Endothelial cell (in vitro differentiated cells): ENCODE measurements around the gene MRPL43. TPM values are rescaled to one million over a fixed set of nuclear protein-coding genes. Genes with fewer than 3 reads are reported as not detected.

Source experiments
- DNase-seq: peaks from one replicate; pipeline ENCODE4 v3.0.0; 2021; ENCODE audit warnings: low spot score
- H3K27ac Mint-ChIP-seq: one replicate; pipeline ENCODE4 v1.8.0; 2021; ENCODE audit warnings: mixed read lengths, inconsistent platforms; ENCODE audit not compliant: unreplicated experiment
- H3K27me3 Mint-ChIP-seq: one replicate; pipeline ENCODE4 v1.8.0; 2021; ENCODE audit warnings: mild to moderate bottlenecking, moderate library complexity, mixed read lengths, inconsistent platforms; ENCODE audit not compliant: unreplicated experiment
- H3K36me3 Mint-ChIP-seq: one replicate; pipeline ENCODE4 v1.8.0; 2021; ENCODE audit warnings: mild to moderate bottlenecking, low read depth, mixed read lengths, inconsistent platforms; ENCODE audit not compliant: unreplicated experiment
- H3K4me1 Mint-ChIP-seq: one replicate; pipeline ENCODE4 v1.8.0; 2021; ENCODE audit warnings: mild to moderate bottlenecking, mixed read lengths, inconsistent platforms; ENCODE audit not compliant: unreplicated experiment
- H3K4me3 Mint-ChIP-seq: one replicate; pipeline ENCODE4 v1.8.0; 2021; ENCODE audit warnings: mild to moderate bottlenecking, mixed read lengths, inconsistent platforms; ENCODE audit not compliant: unreplicated experiment
- H3K9me3 Mint-ChIP-seq: one replicate; pipeline ENCODE4 v1.8.0; 2021; ENCODE audit warnings: mixed read lengths, inconsistent platforms; ENCODE audit not compliant: unreplicated experiment
- total RNA-seq: library from RNA; stranded (reverse); fragmentation: NEBNext Ultra II Directional; extraction: Animal tissue kit (Norgen Biotek cat#: 25700); gene quantifications from one replicate; pipeline ENCODE4 v1.2.1, GENCODE V29; 2021; ENCODE audit not compliant: unreplicated experiment
- TF ChIP-seq, protein P1 (sequence below): fragments of 200-600 bp; sonication (generic); IDR thresholded peaks from one replicate; pipeline ENCODE4 v1.5.0; 2021; ENCODE audit warnings: antibody characterized with exemption; ENCODE audit not compliant: unreplicated experiment

Gene MRPL43
- total RNA-seq, 1 donor from 2014 or later, result 51.8 TPM

DNA sequence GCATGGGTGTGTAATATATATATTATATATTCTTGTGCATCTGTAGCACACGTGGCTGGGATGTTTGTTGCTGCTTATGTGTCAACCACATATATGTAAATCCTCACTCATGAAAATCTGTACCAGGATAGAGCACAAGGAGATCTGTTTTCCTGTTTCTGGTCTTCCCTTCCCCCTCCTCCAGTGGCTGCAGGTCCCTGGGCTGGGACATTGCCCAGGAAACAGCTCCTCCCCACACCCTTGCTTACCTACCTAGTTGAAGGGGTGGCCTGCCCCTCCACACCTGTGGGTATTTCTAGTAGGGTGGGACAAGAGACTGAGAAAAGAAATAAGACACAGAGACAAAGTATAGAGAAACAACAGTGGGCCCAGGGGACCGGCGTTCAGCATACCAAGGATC lies 46.0 kb upstream of the MRPL43 start:
- Mint-ChIP-seq H3K27ac (no peak overlapping the region), H3K9me3 (no peaks in the 10 kb centered on the region), H3K27me3 (peaks cover 21% of the 10 kb centered on the region), H3K4me3 (peak overlapping the region; percentile 60), H3K4me1 (peaks cover 29% of the 10 kb centered on the region), H3K36me3 (peaks cover 23% of the 10 kb centered on the region)
- TF ChIP-seq, protein P1, sequence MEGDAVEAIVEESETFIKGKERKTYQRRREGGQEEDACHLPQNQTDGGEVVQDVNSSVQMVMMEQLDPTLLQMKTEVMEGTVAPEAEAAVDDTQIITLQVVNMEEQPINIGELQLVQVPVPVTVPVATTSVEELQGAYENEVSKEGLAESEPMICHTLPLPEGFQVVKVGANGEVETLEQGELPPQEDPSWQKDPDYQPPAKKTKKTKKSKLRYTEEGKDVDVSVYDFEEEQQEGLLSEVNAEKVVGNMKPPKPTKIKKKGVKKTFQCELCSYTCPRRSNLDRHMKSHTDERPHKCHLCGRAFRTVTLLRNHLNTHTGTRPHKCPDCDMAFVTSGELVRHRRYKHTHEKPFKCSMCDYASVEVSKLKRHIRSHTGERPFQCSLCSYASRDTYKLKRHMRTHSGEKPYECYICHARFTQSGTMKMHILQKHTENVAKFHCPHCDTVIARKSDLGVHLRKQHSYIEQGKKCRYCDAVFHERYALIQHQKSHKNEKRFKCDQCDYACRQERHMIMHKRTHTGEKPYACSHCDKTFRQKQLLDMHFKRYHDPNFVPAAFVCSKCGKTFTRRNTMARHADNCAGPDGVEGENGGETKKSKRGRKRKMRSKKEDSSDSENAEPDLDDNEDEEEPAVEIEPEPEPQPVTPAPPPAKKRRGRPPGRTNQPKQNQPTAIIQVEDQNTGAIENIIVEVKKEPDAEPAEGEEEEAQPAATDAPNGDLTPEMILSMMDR, result no peak
- no peak for DNase-seq

DNA sequence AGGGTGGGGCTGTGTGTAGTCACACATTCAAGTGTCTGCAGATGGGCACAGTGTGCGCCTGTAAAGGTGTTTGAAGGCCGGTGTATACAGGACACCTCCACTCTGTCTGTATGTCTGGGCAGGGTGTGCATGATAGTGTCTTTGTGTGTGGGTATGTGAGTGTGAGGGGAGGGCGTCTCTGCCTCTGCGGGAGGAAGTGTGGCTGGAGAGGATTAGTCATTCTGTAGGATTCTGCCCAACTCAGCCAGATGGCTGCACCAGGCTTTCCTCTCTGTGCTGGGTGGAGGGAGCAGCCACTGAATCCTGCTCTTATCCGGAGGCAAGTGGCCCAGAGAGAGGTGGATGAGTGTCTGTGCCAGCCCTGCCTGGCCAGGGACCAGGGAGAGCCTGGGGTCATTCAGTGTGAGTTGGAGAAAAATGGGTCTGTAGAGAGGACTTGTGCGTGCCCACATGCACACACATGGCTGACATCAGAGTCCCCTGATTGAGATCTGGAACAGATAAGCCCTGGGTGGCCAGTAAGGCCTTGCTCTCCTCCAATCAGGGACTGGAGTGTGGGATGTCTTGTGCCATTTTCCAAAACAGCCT lies 45.4 kb upstream of the MRPL43 start:
- H3K27ac Mint-ChIP-seq, result peak overlapping the region; percentile 65

DNA sequence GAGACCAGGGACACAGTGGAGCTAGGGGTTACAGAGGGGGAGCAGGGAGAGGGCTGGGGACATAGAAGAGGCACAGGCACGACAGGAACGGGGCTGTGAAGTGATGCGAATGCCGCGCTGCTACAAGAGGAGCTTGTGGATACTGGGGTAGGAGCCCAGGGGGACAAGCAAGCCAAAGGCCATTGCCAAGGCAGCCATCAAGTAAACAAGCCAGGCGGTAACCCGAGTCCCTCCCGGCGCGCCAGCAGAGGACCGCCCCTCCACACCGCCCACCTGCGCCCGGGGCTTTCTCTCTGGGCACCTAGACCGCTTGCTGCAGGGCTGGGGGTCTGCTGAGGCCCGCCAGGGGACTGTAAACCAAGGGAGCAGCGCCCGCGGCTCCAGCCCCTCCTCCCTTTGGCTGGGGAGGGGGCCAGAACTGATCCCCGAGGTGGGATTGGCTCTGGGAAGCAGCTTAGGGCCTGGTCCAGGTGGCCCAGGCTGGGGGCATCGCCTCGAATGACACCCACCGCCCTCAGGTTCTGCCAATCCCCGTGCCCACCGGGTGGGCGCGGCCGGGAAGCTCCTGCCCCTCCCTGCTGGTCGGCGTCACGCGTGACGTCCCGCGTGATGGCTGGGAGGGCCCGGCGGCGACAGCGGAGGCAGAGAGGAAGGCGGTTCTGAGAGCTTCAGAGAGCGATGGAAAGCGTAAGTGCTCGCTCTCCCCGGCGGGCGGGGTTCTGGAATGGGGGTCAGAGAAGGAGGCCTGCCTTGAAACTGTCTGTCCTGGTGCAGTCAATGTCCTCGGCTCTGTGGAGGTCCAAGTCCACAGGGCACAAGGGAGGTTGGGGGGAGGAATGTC lies 44.7 kb upstream of the MRPL43 start:
- Mint-ChIP-seq H3K27ac (peak overlapping the region; percentile 65), H3K27me3 (peaks cover 19% of the 10 kb centered on the region)

More for the DNA sequence above, 45.4 kb upstream of the MRPL43 start:
- Mint-ChIP-seq H3K9me3 (no peaks in the 10 kb centered on the region), H3K36me3 (peaks cover 19% of the 10 kb centered on the region), H3K4me1 (peaks cover 25% of the 10 kb centered on the region), H3K4me3 (peak overlapping the region; percentile 89), H3K27me3 (peaks cover 16% of the 10 kb centered on the region)
- peak; percentile 41 for DNase-seq
- TF ChIP-seq, protein P1, result no peak

DNA sequence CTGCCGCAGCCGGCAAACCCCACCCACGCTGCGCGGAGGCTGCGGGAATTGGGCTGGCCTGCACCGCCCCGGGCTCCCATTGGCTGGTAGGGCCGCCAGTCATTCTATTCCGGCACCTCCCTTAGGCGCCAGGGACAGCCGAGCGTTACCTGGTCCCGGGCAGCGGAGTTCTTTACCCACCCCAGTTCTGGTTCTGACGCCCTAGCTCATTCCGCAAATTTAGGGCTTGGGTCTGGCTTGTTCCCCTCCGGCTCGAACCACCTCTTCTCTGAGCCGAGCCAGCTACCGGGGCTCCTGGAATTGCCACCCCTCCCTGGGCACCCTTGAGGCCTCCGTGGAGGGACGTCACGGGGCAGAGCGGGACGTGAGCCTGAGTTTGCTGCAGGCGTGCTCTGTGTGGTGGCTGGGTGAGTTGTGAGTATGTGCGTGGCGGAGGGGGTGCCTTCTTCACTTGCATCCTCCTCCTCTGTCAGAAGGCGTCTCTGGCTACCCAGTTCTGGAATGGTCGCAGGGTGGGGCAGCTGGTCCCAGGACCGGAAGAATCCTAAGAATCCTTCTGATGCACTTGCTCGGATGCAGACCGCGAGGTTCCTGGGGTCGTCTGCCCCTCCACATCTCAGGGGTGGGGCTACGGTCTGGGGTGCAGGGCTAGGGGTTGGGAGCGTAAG lies 44.0 kb upstream of the MRPL43 start, which contains the start of the genes PDZD7 and SFXN3:
PDZD7 (minus strand) TSS at position 2 of the 668 bp plus-strand sequence. CDS start 910 bp downstream, outside the sequence.
SFXN3 (plus strand) TSS at position 107 of the 668 bp plus-strand sequence. CDS start 3,461 bp downstream, outside the sequence.
- Mint-ChIP-seq H3K36me3 (peaks cover 8% of the 10 kb centered on the region), H3K4me3 (peak within 1 kb of the TSS; percentile 83), H3K9me3 (no peaks in the 10 kb centered on the region), H3K27ac (no peak within 1 kb of the TSS), H3K27me3 (peaks cover 19% of the 10 kb centered on the region), H3K4me1 (peaks cover 25% of the 10 kb centered on the region)
- peak; percentile 92 for DNase-seq
- TF ChIP-seq, protein P1, result no peak

More for the DNA sequence above, 44.7 kb upstream of the MRPL43 start:
- TF ChIP-seq, protein P1, result no peak
- peak overlapping the region; percentile 89 for H3K4me3 Mint-ChIP-seq
- peak; percentile 59 for DNase-seq
- peaks cover 25% of the 10 kb centered on the region for H3K4me1 Mint-ChIP-seq
- peaks cover 11% of the 10 kb centered on the region for H3K36me3 Mint-ChIP-seq
- H3K9me3 Mint-ChIP-seq, result no peaks in the 10 kb centered on the region
